ENCODE measurements around the gene ADNP2. TPM values are rescaled to one million over a fixed set of nuclear protein-coding genes. Genes with fewer than 3 reads are reported as not detected.

ADNP2 gene
- total RNA-seq, 4 donors from 2014 or later: 16.5 to 21.8 (median 16.8) TPM

GRCh38 chr18:80109676-80110078 is 615 bp downstream of the ADNP2 start:
- peak overlapping the region; percentile 79 to 99 (median 90) for H3K27ac ChIP-seq
- no peaks in the 10 kb centered on the region for H3K9me3 ChIP-seq
- no peaks in the 10 kb centered on the region for H3K36me3 ChIP-seq
- no peak for DNase-seq (ENCODE audit: low spot score in 2 of 2)
- 0 to 1% methylated on average over 33 to 34 of the region's 34 CpGs for WGBS, 2 donors
- peaks cover 0 to 33% (median 14%) of the 10 kb centered on the region in 4 donors for H3K4me1 ChIP-seq
- H3K4me3 ChIP-seq: peak overlapping the region; percentile 62 to 83 (median 66)
- no peaks in the 10 kb centered on the region for H3K27me3 ChIP-seq
- TF ChIP-seq POLR2A (IDR thresholded peaks at IDR 0.05) (no peak), EP300 (IDR thresholded peaks at IDR 0.05) (no peak)
- TF ChIP-seq, protein P1, sequence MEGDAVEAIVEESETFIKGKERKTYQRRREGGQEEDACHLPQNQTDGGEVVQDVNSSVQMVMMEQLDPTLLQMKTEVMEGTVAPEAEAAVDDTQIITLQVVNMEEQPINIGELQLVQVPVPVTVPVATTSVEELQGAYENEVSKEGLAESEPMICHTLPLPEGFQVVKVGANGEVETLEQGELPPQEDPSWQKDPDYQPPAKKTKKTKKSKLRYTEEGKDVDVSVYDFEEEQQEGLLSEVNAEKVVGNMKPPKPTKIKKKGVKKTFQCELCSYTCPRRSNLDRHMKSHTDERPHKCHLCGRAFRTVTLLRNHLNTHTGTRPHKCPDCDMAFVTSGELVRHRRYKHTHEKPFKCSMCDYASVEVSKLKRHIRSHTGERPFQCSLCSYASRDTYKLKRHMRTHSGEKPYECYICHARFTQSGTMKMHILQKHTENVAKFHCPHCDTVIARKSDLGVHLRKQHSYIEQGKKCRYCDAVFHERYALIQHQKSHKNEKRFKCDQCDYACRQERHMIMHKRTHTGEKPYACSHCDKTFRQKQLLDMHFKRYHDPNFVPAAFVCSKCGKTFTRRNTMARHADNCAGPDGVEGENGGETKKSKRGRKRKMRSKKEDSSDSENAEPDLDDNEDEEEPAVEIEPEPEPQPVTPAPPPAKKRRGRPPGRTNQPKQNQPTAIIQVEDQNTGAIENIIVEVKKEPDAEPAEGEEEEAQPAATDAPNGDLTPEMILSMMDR (IDR thresholded peaks at IDR 0.05): no peak

DNA sequence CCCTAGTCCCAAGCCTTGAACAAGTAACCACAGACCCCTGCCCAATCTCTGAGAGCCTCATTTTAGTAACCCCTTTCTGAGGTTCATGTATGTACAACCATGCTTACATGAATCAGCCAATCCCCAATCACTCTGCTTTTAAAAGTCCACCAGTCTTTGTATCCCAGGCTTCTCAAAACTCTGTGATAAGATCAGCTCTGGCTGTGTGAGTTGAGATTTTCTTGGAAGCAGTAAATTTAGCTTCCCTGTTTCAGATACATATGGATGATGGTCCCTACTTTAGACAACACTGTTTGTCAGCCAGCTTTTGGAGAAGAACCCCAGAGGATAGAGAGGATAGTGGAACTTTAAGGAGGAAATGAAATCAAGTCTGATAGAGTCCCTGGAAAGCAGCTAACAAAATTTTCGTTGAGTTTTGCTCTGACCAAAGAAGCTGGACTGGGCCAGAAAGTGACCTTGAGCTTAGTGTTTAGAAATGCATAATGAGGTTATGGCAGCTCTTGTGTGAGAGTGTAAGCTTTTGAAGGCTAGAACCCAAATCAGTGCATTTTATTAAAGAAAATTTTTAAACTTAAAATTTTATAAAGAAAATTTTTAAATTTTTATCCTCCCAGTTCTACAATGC is 3.7 kb downstream of the ADNP2 start:
- Histone ChIP-seq H3K4me1 (peaks cover 0 to 43% (median 14%) of the 10 kb centered on the region in 4 donors), H3K4me3 (no peak overlapping the region), H3K27ac (no peak overlapping the region), H3K27me3 (no peaks in the 10 kb centered on the region), H3K9me3 (no peaks in the 10 kb centered on the region), H3K36me3 (peaks cover 0 to 2% (median 0%) of the 10 kb centered on the region in 3 donors)
- DNase-seq (ENCODE audit: low spot score in 2 of 2): no peak
- 12 to 15% methylated on average over 1 of the region's 1 CpG for WGBS, 2 donors
- TF ChIP-seq POLR2A (IDR thresholded peaks at IDR 0.05) (no peak), EP300 (IDR thresholded peaks at IDR 0.05) (no peak)
- TF ChIP-seq, protein P1 (IDR thresholded peaks at IDR 0.05): no peak

- no peak for TF ChIP-seq POLR2A (IDR thresholded peaks at IDR 0.05)
- TF ChIP-seq EP300 (IDR thresholded peaks at IDR 0.05): no peak
- TF ChIP-seq, protein P1 (IDR thresholded peaks at IDR 0.05): no peak
- WGBS, 2 donors: 91 to 94% methylated on average over 4 of the region's 4 CpGs
- Histone ChIP-seq H3K27ac (no peak overlapping the region), H3K4me3 (no peak overlapping the region), H3K27me3 (no peaks in the 10 kb centered on the region), H3K9me3 (no peaks in the 10 kb centered on the region), H3K4me1 (peaks cover 0 to 40% (median 16%) of the 10 kb centered on the region in 4 donors), H3K36me3 (peaks cover 0 to 18% (median 7%) of the 10 kb centered on the region in 3 donors)
- no peak for DNase-seq (ENCODE audit: low spot score in 2 of 2)
Measured at GRCh38 chr18:80115035-80115434, 6.0 kb downstream of the ADNP2 start.

- TF ChIP-seq POLR2A (IDR thresholded peaks at IDR 0.05) (no peak), EP300 (IDR thresholded peaks at IDR 0.05) (no peak)
- TF ChIP-seq, protein P1 (IDR thresholded peaks at IDR 0.05): no peak
Measured at GRCh38 chr18:80119111-80119510, 10.0 kb downstream of the ADNP2 start.

DNA sequence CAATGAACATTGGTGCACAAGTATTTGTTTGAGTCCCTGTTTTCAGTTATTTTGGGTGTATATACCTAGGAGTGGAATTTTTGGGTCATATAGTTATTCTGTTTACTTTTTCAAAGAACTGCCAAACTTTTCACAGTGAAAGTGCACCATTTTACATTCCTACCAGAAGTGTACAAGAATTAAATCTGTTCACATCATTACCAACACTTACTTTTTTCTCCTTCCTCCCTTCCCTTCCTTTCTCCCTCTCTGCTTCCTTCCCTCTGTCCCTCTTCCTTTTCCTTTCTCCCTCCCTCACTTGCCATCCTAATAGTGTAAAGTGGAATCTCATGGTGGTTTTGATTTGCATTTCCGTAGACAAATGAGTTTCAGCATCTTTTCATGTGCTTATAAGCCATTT is 11.9 kb downstream of the ADNP2 start:
- Histone ChIP-seq H3K4me3 (no peak overlapping the region), H3K27me3 (no peaks in the 10 kb centered on the region), H3K9me3 (no peaks in the 10 kb centered on the region), H3K27ac (no peak overlapping the region), H3K36me3 (peaks cover 0 to 37% (median 7%) of the 10 kb centered on the region in 3 donors), H3K4me1 (peaks cover 0 to 5% (median 0%) of the 10 kb centered on the region in 4 donors)
- TF ChIP-seq, protein P1 (IDR thresholded peaks at IDR 0.05): no peak
- TF ChIP-seq EP300 (IDR thresholded peaks at IDR 0.05): no peak
- TF ChIP-seq POLR2A (IDR thresholded peaks at IDR 0.05): no peak
- no peak for DNase-seq (ENCODE audit: low spot score in 2 of 2)
- 88% methylated on average over 1 of the region's 1 CpG for WGBS, 2 donors

More at GRCh38 chr18:80119111-80119510, 10.0 kb downstream of the ADNP2 start:
- Histone ChIP-seq H3K4me3 (no peak overlapping the region), H3K27ac (no peak overlapping the region), H3K36me3 (peaks cover 0 to 33% (median 7%) of the 10 kb centered on the region in 3 donors), H3K27me3 (no peaks in the 10 kb centered on the region), H3K9me3 (no peaks in the 10 kb centered on the region), H3K4me1 (peaks cover 0 to 13% (median 3%) of the 10 kb centered on the region in 4 donors)
- 57 to 74% methylated on average over 6 of the region's 6 CpGs for WGBS, 2 donors
- DNase-seq (ENCODE audit: low spot score in 2 of 2): no peak

Measured in tibial nerve (tissue), 4 donors.